GM21576 (cell line): ENCODE data around the gene PTAR1.
"Not testable (repeated sequence)": the region's sequence is repeated elsewhere in the genome, so short reads cannot be mapped to it uniquely, and the experiment has no call there.

Experiments used
- ATAC-seq: cut with Tn5 transposase; IDR thresholded peaks from one replicate; pipeline ENCODE4 v1.9.1; 2021; ENCODE audit warnings: mild to moderate bottlenecking, moderate library complexity; ENCODE audit not compliant: unreplicated experiment

PTAR1 gene

GRCh38 chr9:69759421-69760277 lies at the start of gene PTAR1:
TSS of gene PTAR1 (minus strand) at chr9:69760011. CDS start at chr9:69759938, 73 bp downstream.
- peak; percentile 86 for ATAC-seq

GRCh38 chr9:69809304-69809863 lies 49.6 kb upstream of the PTAR1 start:
- ATAC-seq = no peak

GRCh38 chr9:69806627-69807026 lies 46.8 kb upstream of the PTAR1 start:
- ATAC-seq = no peak

- ATAC-seq = no peak
Measured at GRCh38 chr9:69805962-69806515, 46.2 kb upstream of the PTAR1 start.

- ATAC-seq = no peak
Measured at GRCh38 chr9:69801989-69802388, 42.2 kb upstream of the PTAR1 start.

- ATAC-seq = not testable (repeated sequence)
Measured at GRCh38 chr9:69800027-69800426, 40.2 kb upstream of the PTAR1 start.

- ATAC-seq = not testable (repeated sequence)
Measured at GRCh38 chr9:69799521-69799920, 39.7 kb upstream of the PTAR1 start.

GRCh38 chr9:69798744-69799143 lies 38.9 kb upstream of the PTAR1 start:
- no peak for ATAC-seq

GRCh38 chr9:69797675-69798074 lies 37.9 kb upstream of the PTAR1 start:
- no peak for ATAC-seq

GRCh38 chr9:69794356-69794755 lies 34.5 kb upstream of the PTAR1 start:
- ATAC-seq = no peak

GRCh38 chr9:69785757-69786156 lies 25.9 kb upstream of the PTAR1 start:
- ATAC-seq = no peak

GRCh38 chr9:69773258-69773657 lies 13.4 kb upstream of the PTAR1 start:
- no peak for ATAC-seq

- no peak for ATAC-seq
Measured at GRCh38 chr9:69771775-69772418, 12.1 kb upstream of the PTAR1 start.

- ATAC-seq = no peak
Measured at GRCh38 chr9:69768716-69769115, 8.9 kb upstream of the PTAR1 start.

GRCh38 chr9:69768101-69768500 lies 8.3 kb upstream of the PTAR1 start:
- no peak for ATAC-seq

GRCh38 chr9:69763862-69764261 lies 4.1 kb upstream of the PTAR1 start:
- not testable (repeated sequence) for ATAC-seq

GRCh38 chr9:69762527-69762926 lies 2.7 kb upstream of the PTAR1 start:
- ATAC-seq = no peak

GRCh38 chr9:69760278-69760610 lies 433 bp upstream of the PTAR1 start:
- peak; percentile 7 for ATAC-seq

GRCh38 chr9:69759021-69759420 lies 790 bp downstream of the PTAR1 start:
- peak; percentile 5 for ATAC-seq

- no peak for ATAC-seq
Measured at GRCh38 chr9:69757996-69758675, 1.7 kb downstream of the PTAR1 start.

- no peak for ATAC-seq
Measured at GRCh38 chr9:69755205-69755604, 4.6 kb downstream of the PTAR1 start.
